Measurements from ENCODE around the gene ZNF672.
"Not testable (repeated sequence)": the region's sequence is repeated elsewhere in the genome, so short reads cannot be mapped to it uniquely, and the experiment has no call there.

Gene ZNF672

DNA sequence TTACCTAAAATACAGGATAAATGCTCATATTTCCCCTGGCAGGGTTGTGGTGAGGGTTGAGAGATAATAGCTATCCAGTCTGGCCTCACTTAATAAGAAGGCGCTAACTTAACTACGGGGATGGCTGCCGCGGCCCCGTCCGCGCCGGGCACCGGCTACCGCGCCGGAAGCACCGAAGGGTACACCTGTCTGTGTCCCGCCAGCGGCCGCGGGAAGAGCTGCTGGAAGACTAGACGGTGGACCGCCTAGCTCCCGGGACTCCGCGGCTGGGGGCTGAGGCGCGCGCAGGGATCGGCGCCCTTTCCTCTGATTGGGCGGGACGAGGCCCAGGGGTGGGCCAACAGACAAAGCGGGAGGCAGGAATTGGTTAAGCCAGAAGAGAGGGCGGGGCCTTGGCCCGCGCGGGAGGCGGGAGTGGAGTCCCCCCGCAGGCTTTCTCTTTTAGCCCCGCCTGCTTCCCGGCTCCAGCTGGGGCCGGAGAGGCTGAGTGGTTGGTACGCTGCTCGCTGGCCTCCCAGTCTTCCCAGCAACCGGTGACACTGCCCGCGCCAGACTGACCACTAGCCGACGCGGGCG, at the start of gene ZNF672:
ZNF672 (plus strand) TSS at position 444 of the 576 bp plus-strand sequence. CDS start 9,051 bp downstream, outside the sequence.
- peak within 1 kb of the TSS; percentile 88 to 99 (median 96) for H3K9ac ChIP-seq
- no peaks in the 10 kb centered on the region for H3K9me3 ChIP-seq (replicated peaks in 1 of 11)
- peaks cover 8 to 37% (median 24%) of the 10 kb centered on the region in 11 experiments; a peak in 17 of 22 replicates for H4K20me1 ChIP-seq
- H3K4me1 ChIP-seq = peaks cover 59 to 67% (median 65%) of the 10 kb centered on the region in 10 experiments
- TF ChIP-seq Cebpa-rat (IDR thresholded peaks at IDR 0.05) = no peak
- peak within 1 kb of the TSS; percentile 89 to 100 (median 96) for H3K27ac ChIP-seq
- peak within 1 kb of the TSS; percentile 90 to 98 (median 94) for H3K4me2 ChIP-seq
- peaks cover 0 to 10% (median 4%) of the 10 kb centered on the region in 11 experiments; a peak in 7 of 22 replicates for H3K36me3 ChIP-seq
- no peaks in the 10 kb centered on the region for H3K27me3 ChIP-seq
- H3K4me3 ChIP-seq = peak within 1 kb of the TSS; percentile 74 to 98 (median 91)

DNA sequence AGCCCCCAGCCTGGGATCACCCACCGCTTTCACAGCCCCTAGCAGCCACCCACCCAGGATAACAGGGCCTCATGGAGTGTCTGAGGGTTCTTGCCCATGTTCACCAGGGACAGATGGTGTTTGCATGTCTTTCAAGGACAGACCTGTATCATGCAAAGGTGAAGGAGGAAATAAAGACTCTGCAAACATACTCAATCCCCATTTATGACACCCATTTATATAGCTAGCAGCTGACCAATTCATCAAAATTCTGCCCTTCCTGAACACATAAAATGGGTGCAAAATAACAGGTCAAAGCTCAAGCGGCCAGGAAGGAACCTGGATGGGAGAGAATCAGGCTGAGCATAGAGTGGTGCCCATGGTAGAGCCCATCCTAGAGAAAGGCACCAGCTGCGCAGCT, 49.7 kb upstream of the ZNF672 start:
- TF ChIP-seq Cebpa-rat (IDR thresholded peaks at IDR 0.05) = no peak
- peaks cover 57 to 100% (median 90%) of the 10 kb centered on the region in 10 experiments for H3K4me1 ChIP-seq
- peak overlapping the region in 2 of 11 experiments; percentile 17 to 23; a peak in 3 of 22 replicates for H3K27ac ChIP-seq
- H3K4me3 ChIP-seq = no peak overlapping the region
- no peaks in the 10 kb centered on the region for H3K36me3 ChIP-seq
- H3K9ac ChIP-seq = no peak overlapping the region
- no peaks in the 10 kb centered on the region for H3K27me3 ChIP-seq
- H3K4me2 ChIP-seq = peak overlapping the region in 10 of 11 experiments; percentile 3 to 87 (median 76); a peak in 18 of 22 replicates
- H3K9me3 ChIP-seq (replicated peaks in 1 of 11) = peaks cover 0 to 20% (median 8%) of the 10 kb centered on the region in 11 experiments; a peak in 7 of 22 replicates
- H4K20me1 ChIP-seq = no peaks in the 10 kb centered on the region

DNA sequence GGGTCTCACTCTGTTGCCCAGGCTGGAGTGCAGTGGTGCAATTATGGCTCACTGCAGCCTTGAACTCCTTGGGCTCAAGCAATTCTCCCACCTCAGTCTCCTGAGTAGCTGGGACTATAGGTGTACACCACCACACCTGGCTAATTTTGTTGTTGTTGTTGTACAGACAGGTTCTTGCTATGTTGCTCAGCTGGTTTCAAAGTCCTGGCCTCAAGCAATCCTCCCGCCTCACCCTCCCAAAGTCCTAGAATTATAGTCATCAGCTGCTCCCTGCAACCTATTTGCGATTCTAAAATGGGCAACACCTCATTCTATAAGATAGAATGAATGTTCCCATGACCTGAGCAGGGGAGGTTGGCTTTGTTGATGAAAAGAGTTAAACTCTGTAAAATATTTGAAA, 48.7 kb upstream of the ZNF672 start:
- Histone ChIP-seq H3K4me2 (peak overlapping the region in 8 of 11 experiments; percentile 72 to 87 (median 79); a peak in 14 of 22 replicates), H3K9me3 (replicated peaks in 1 of 11) (peaks cover 3 to 23% (median 11%) of the 10 kb centered on the region in 11 experiments), H3K4me1 (peaks cover 66 to 100% (median 93%) of the 10 kb centered on the region in 10 experiments)
- H3K27ac ChIP-seq, H3K4me3 ChIP-seq, H3K9ac ChIP-seq, H4K20me1 ChIP-seq, H3K36me3 ChIP-seq, H3K27me3 ChIP-seq: not testable (repeated sequence)

DNA sequence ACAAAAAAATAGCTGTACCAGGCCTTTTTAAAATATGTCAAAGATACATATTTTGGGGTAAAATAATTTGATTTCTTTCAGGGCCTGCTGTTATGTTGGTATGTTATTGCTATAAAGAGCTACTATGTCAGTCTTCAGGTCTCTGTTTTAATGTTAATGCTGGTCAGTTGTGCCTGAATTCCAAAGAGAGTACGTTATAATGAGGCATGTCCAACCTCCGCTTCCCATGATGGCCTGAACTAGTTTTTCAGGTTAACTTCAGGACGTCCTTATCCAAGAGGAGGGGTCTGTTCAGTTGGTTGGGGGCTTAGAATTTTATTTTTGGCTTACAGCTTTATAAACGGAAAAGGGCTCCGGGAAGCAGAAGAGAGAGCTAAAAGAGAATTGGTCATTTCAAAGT, 47.6 kb upstream of the ZNF672 start:
- TF ChIP-seq Cebpa-rat (IDR thresholded peaks at IDR 0.05) = no peak

DNA sequence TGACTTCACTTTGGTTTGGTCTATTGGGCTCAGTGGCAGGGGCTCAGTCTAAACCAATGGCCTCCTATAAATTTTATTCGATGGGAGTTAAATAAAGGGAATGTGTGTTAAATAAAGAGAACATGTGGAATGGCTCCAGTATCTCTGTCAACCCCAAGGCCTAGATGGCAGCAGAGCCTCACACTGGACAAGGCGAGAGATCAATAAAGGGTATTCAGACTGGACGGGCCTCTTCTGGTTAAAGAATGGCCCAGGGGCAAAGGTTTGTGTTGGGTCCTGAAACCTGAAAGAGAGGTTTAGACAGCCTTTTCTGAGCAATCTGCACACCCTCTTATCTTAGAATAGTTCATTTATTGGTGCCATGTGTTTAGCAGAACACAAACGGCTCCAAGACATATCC, 47.0 kb upstream of the ZNF672 start:
- peaks cover 19 to 40% (median 27%) of the 10 kb centered on the region in 11 experiments for H3K9me3 ChIP-seq (replicated peaks in 1 of 11)
- peaks cover 57 to 86% (median 81%) of the 10 kb centered on the region in 10 experiments for H3K4me1 ChIP-seq
- H3K36me3 ChIP-seq = 0 out of 22 replicates have a peak, but pooled peaks cover 0 to 4% (median 0%) of the 10 kb centered on the region in 11 experiments
- no peak for TF ChIP-seq Cebpa-rat (IDR thresholded peaks at IDR 0.05)
- H3K27me3 ChIP-seq = no peaks in the 10 kb centered on the region
- H4K20me1 ChIP-seq = no peaks in the 10 kb centered on the region
- H3K9ac ChIP-seq = no peak overlapping the region
- peak overlapping the region; percentile 59 to 82 (median 75) for H3K4me2 ChIP-seq
- 0 out of 20 replicates have a peak overlapping the region, but pooled peaks of 1 of the 10 experiments have one; percentile 17 for H3K4me3 ChIP-seq
- peak overlapping the region in 8 of 11 experiments; percentile 69 to 84 (median 80); a peak in 18 of 22 replicates for H3K27ac ChIP-seq

More for the DNA sequence above, 47.6 kb upstream of the ZNF672 start:
- Histone ChIP-seq H3K4me2 (peak overlapping the region in 8 of 11 experiments; percentile 69 to 79 (median 76); a peak in 12 of 22 replicates), H3K9me3 (replicated peaks in 1 of 11) (peaks cover 14 to 34% (median 22%) of the 10 kb centered on the region in 11 experiments), H4K20me1 (no peaks in the 10 kb centered on the region), H3K4me3 (0 out of 20 replicates have a peak overlapping the region, but pooled peaks of 1 of the 10 experiments have one; percentile 17), H3K27ac (peak overlapping the region in 5 of 11 experiments; percentile 72 to 84 (median 81); a peak in 8 of 22 replicates), H3K9ac (no peak overlapping the region), H3K4me1 (peaks cover 63 to 91% (median 87%) of the 10 kb centered on the region in 10 experiments), H3K27me3 (no peaks in the 10 kb centered on the region), H3K36me3 (0 out of 22 replicates have a peak, but pooled peaks cover 0 to 4% (median 0%) of the 10 kb centered on the region in 11 experiments)

DNA sequence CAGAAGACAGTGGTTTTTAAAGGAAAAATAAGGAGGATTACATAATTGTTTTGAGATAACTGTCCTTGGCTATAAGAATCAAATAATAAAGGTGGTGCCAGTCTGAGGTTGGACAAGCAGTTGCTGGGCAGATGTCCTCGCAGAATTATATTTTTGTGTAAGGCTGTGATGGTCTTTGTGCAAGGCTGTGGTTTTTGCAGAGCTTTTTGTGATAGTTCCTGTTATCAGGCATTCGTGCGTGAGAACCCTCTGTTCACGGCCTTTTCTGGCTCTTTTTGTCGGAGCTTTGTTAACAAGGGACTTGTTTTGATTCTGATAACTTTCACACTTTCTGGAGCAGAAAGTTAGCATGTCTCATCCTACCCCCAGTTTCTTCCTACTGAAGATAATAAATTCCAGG, 45.7 kb upstream of the ZNF672 start:
- Histone ChIP-seq H3K36me3 (0 out of 22 replicates have a peak, but pooled peaks cover 0 to 4% (median 0%) of the 10 kb centered on the region in 11 experiments), H3K9ac (peak overlapping the region in 8 of 11 experiments; percentile 31 to 70 (median 64); a peak in 16 of 22 replicates), H3K4me3 (peak overlapping the region in 1 of 10 experiments; percentile 0; a peak in 4 of 20 replicates), H3K27ac (peak overlapping the region in 10 of 11 experiments; percentile 13 to 84 (median 80); a peak in 20 of 22 replicates), H3K4me2 (peak overlapping the region; percentile 59 to 82 (median 75)), H3K9me3 (replicated peaks in 1 of 11) (peaks cover 29 to 50% (median 39%) of the 10 kb centered on the region in 11 experiments), H3K4me1 (peaks cover 44 to 72% (median 68%) of the 10 kb centered on the region in 10 experiments), H3K27me3 (no peaks in the 10 kb centered on the region), H4K20me1 (no peaks in the 10 kb centered on the region)
- TF ChIP-seq Cebpa-rat (IDR thresholded peaks at IDR 0.05) = peak in 5 of 11 experiments; percentile 14 to 71 (median 24); a peak in 4 of 22 replicates

DNA sequence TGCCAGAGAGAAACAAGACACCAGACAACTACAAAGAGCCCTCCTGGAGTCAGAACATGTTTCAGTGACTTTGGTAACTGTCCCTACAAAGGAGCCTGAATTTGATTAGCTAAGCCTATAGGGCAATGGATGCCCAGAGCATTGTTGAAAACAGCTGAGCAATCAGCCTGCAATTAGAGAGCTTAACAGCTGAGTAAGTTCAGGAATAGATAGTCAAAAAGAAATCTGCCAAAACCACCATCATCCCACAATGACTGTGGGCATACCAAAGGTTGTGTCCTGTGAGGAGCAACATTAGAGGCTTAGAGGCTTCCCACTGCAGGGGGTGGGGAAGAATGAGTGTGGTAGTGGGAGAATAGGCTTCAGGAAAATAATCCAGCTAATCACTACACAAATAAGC, 44.4 kb upstream of the ZNF672 start:
- Histone ChIP-seq H3K4me2 (peak overlapping the region; percentile 59 to 82 (median 75); a peak in 21 of 22 replicates), H4K20me1 (no peaks in the 10 kb centered on the region), H3K9ac (peak overlapping the region in 3 of 11 experiments; percentile 2 to 64 (median 64); a peak in 2 of 22 replicates), H3K9me3 (replicated peaks in 1 of 11) (peaks cover 29 to 60% (median 44%) of the 10 kb centered on the region in 11 experiments), H3K4me1 (peaks cover 34 to 60% (median 56%) of the 10 kb centered on the region in 10 experiments), H3K27ac (peak overlapping the region in 8 of 11 experiments; percentile 69 to 84 (median 80); a peak in 16 of 22 replicates), H3K27me3 (no peaks in the 10 kb centered on the region), H3K4me3 (no peak overlapping the region), H3K36me3 (0 out of 22 replicates have a peak, but pooled peaks cover 0 to 4% (median 0%) of the 10 kb centered on the region in 11 experiments)
- TF ChIP-seq Cebpa-rat (IDR thresholded peaks at IDR 0.05) = no peak

DNA sequence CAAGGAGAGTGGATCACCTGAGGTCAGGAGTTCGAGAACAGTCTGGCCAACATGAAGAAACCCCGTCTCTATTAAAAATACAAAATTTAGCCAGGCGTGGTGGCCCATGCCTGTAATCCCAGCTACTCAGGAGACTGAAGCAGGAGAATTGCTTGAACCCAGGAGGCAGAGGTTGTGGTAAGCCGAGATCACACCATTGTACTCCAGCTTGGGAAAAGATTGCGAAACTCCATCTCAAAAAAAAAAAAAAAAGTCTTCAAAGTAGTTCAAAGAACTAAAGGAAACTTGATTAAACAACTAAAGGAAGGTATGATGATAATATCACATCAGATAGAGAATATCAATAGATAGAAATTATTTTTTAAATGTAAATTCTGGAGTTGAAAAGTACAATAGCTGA, 43.4 kb upstream of the ZNF672 start:
- Histone ChIP-seq H3K9me3 (replicated peaks in 1 of 11) (peaks cover 29 to 71% (median 45%) of the 10 kb centered on the region in 11 experiments), H3K27ac (peak overlapping the region in 4 of 11 experiments; percentile 80 to 84 (median 82); a peak in 1 of 22 replicates)

More for the DNA sequence above, 43.4 kb upstream of the ZNF672 start:
- H3K9ac ChIP-seq, H3K36me3 ChIP-seq, H4K20me1 ChIP-seq, H3K27me3 ChIP-seq: not testable (repeated sequence)
- 0 out of 22 replicates have a peak overlapping the region, but pooled peaks of 2 of the 11 experiments have one; percentile 59 to 69 for H3K4me2 ChIP-seq
- TF ChIP-seq Cebpa-rat (IDR thresholded peaks at IDR 0.05) = peak in 8 of 11 experiments; percentile 16 to 82 (median 63); a peak in 11 of 22 replicates
- peak overlapping the region in 1 of 10 experiments; percentile 6; a peak in 1 of 20 replicates for H3K4me3 ChIP-seq
- peaks cover 33 to 52% (median 46%) of the 10 kb centered on the region in 10 experiments for H3K4me1 ChIP-seq
